Measurements from ENCODE around the gene ARMC9.
"Not testable (repeated sequence)": the region's sequence is repeated elsewhere in the genome, so short reads cannot be mapped to it uniquely, and the experiment has no call there.

ARMC9 gene

GRCh38 chr2:231188506-231189170 is 9.8 kb upstream of the ARMC9 start:
- no peaks in the 10 kb centered on the region for H3K9me3 Mint-ChIP-seq
- H3K27me3 Mint-ChIP-seq: peaks cover 11% of the 10 kb centered on the region
- no peaks in the 10 kb centered on the region for H3K4me1 Mint-ChIP-seq
- DNase-seq (ENCODE audit: low spot score in 2 of 2) (no peak), ATAC-seq (ENCODE audit: low read depth) (no peak)
- H3K4me3 Mint-ChIP-seq: no peak overlapping the region
- no peak overlapping the region for H3K27ac Mint-ChIP-seq
- H3K36me3 Mint-ChIP-seq: no peaks in the 10 kb centered on the region

GRCh38 chr2:231189171-231189530 is 9.3 kb upstream of the ARMC9 start:
- Mint-ChIP-seq H3K4me1 (no peaks in the 10 kb centered on the region), H3K4me3 (no peak overlapping the region), H3K27me3 (peaks cover 11% of the 10 kb centered on the region), H3K27ac (no peak overlapping the region), H3K36me3 (no peaks in the 10 kb centered on the region), H3K9me3 (no peaks in the 10 kb centered on the region)
- DNase-seq (ENCODE audit: low spot score in 2 of 2) (no peak), ATAC-seq (ENCODE audit: low read depth) (no peak)

- Mint-ChIP-seq H3K27me3 (peaks cover 11% of the 10 kb centered on the region), H3K4me3 (no peak overlapping the region)
- no peak for DNase-seq (ENCODE audit: low spot score in 2 of 2)
Observed at GRCh38 chr2:231189571-231190495, 8.6 kb upstream of the ARMC9 start.

GRCh38 chr2:231190531-231191197 is 7.8 kb upstream of the ARMC9 start:
- H3K27ac Mint-ChIP-seq: no peak overlapping the region
- H3K9me3 Mint-ChIP-seq: no peaks in the 10 kb centered on the region
- H3K27me3 Mint-ChIP-seq: peaks cover 11% of the 10 kb centered on the region
- H3K4me3 Mint-ChIP-seq: no peak overlapping the region
- no peaks in the 10 kb centered on the region for H3K36me3 Mint-ChIP-seq
- no peaks in the 10 kb centered on the region for H3K4me1 Mint-ChIP-seq
- no peak for DNase-seq (ENCODE audit: low spot score in 2 of 2)
- no peak for ATAC-seq (ENCODE audit: low read depth)

More at GRCh38 chr2:231189571-231190495, 8.6 kb upstream of the ARMC9 start:
- H3K36me3 Mint-ChIP-seq: no peaks in the 10 kb centered on the region
- no peak for ATAC-seq (ENCODE audit: low read depth)
- H3K4me1 Mint-ChIP-seq: no peaks in the 10 kb centered on the region
- H3K9me3 Mint-ChIP-seq: no peaks in the 10 kb centered on the region
- H3K27ac Mint-ChIP-seq: no peak overlapping the region

- H3K4me1 Mint-ChIP-seq: no peaks in the 10 kb centered on the region
- ATAC-seq (ENCODE audit: low read depth) (no peak), DNase-seq (ENCODE audit: low spot score in 2 of 2) (no peak)
- no peak overlapping the region for H3K27ac Mint-ChIP-seq
- peaks cover 10% of the 10 kb centered on the region for H3K27me3 Mint-ChIP-seq
- H3K36me3 Mint-ChIP-seq: no peaks in the 10 kb centered on the region
- no peaks in the 10 kb centered on the region for H3K9me3 Mint-ChIP-seq
- no peak overlapping the region for H3K4me3 Mint-ChIP-seq
Observed at GRCh38 chr2:231191896-231192872, 6.2 kb upstream of the ARMC9 start.

- Mint-ChIP-seq H3K27me3 (peaks cover 9% of the 10 kb centered on the region), H3K4me1 (no peaks in the 10 kb centered on the region), H3K4me3 (no peak overlapping the region), H3K36me3 (no peaks in the 10 kb centered on the region), H3K27ac (no peak overlapping the region), H3K9me3 (no peaks in the 10 kb centered on the region)
- no peak for DNase-seq (ENCODE audit: low spot score in 2 of 2)
- ATAC-seq (ENCODE audit: low read depth): no peak
Observed at GRCh38 chr2:231193216-231193615, 5.2 kb upstream of the ARMC9 start.

- H3K36me3 Mint-ChIP-seq: no peaks in the 10 kb centered on the region
- peak overlapping the region; percentile 32 for H3K4me3 Mint-ChIP-seq
- DNase-seq (ENCODE audit: low spot score in 2 of 2) (no peak), ATAC-seq (ENCODE audit: low read depth) (no peak)
- peaks cover 2% of the 10 kb centered on the region for H3K4me1 Mint-ChIP-seq
- no peaks in the 10 kb centered on the region for H3K9me3 Mint-ChIP-seq
- no peak overlapping the region for H3K27ac Mint-ChIP-seq
- peaks cover 2% of the 10 kb centered on the region for H3K27me3 Mint-ChIP-seq
Observed at GRCh38 chr2:231196592-231196991, 1.8 kb upstream of the ARMC9 start.

- H3K27ac Mint-ChIP-seq; H3K27me3 Mint-ChIP-seq; H3K4me1 Mint-ChIP-seq; DNase-seq (ENCODE audit: low spot score in 2 of 2); H3K36me3 Mint-ChIP-seq; H3K9me3 Mint-ChIP-seq; ATAC-seq (ENCODE audit: low read depth): not testable (repeated sequence)
- H3K4me3 Mint-ChIP-seq: peak overlapping the region; percentile 89
Observed at GRCh38 chr2:231197196-231197595, 1.2 kb upstream of the ARMC9 start.

GRCh38 chr2:231197706-231198290 is 633 bp upstream of the ARMC9 start:
- Mint-ChIP-seq H3K4me1 (peaks cover 2% of the 10 kb centered on the region), H3K27me3 (peaks cover 2% of the 10 kb centered on the region), H3K4me3 (peak overlapping the region; percentile 89), H3K36me3 (no peaks in the 10 kb centered on the region), H3K27ac (no peak overlapping the region), H3K9me3 (no peaks in the 10 kb centered on the region)
- ATAC-seq (ENCODE audit: low read depth) (no peak), DNase-seq (ENCODE audit: low spot score in 2 of 2) (no peak)

GRCh38 chr2:231199219-231199618 is 788 bp downstream of the ARMC9 start:
- Mint-ChIP-seq H3K4me1 (peaks cover 2% of the 10 kb centered on the region), H3K27ac (peak overlapping the region; percentile 76), H3K36me3 (no peaks in the 10 kb centered on the region), H3K9me3 (no peaks in the 10 kb centered on the region), H3K27me3 (peaks cover 2% of the 10 kb centered on the region), H3K4me3 (peak overlapping the region; percentile 89)
- DNase-seq (ENCODE audit: low spot score in 2 of 2) (no peak), ATAC-seq (ENCODE audit: low read depth) (no peak)

- Mint-ChIP-seq H3K4me3 (no peak overlapping the region), H3K4me1 (peaks cover 2% of the 10 kb centered on the region)
Observed at GRCh38 chr2:231200805-231201474, 2.5 kb downstream of the ARMC9 start.

GRCh38 chr2:231201475-231201814 is 3.0 kb downstream of the ARMC9 start:
- Mint-ChIP-seq H3K4me3 (no peak overlapping the region), H3K27ac (no peak overlapping the region), H3K36me3 (no peaks in the 10 kb centered on the region), H3K4me1 (peaks cover 2% of the 10 kb centered on the region), H3K27me3 (peaks cover 2% of the 10 kb centered on the region), H3K9me3 (no peaks in the 10 kb centered on the region)
- no peak for ATAC-seq (ENCODE audit: low read depth)
- DNase-seq (ENCODE audit: low spot score in 2 of 2): no peak

More at GRCh38 chr2:231200805-231201474, 2.5 kb downstream of the ARMC9 start:
- no peak overlapping the region for H3K27ac Mint-ChIP-seq
- H3K27me3 Mint-ChIP-seq: peaks cover 2% of the 10 kb centered on the region
- no peak for DNase-seq (ENCODE audit: low spot score in 2 of 2)
- ATAC-seq (ENCODE audit: low read depth): no peak
- no peaks in the 10 kb centered on the region for H3K9me3 Mint-ChIP-seq
- H3K36me3 Mint-ChIP-seq: no peaks in the 10 kb centered on the region

GRCh38 chr2:231203087-231203486 is 4.7 kb downstream of the ARMC9 start:
- H3K9me3 Mint-ChIP-seq: no peaks in the 10 kb centered on the region
- ATAC-seq (ENCODE audit: low read depth) (no peak), DNase-seq (ENCODE audit: low spot score in 2 of 2) (no peak)
- H3K27me3 Mint-ChIP-seq: peaks cover 2% of the 10 kb centered on the region
- no peaks in the 10 kb centered on the region for H3K36me3 Mint-ChIP-seq
- no peak overlapping the region for H3K27ac Mint-ChIP-seq
- peaks cover 2% of the 10 kb centered on the region for H3K4me1 Mint-ChIP-seq
- H3K4me3 Mint-ChIP-seq: no peak overlapping the region

Data from memory B cell (primary cell).